Measurements from ENCODE around the gene SETD1B. TPM values are rescaled to one million over a fixed set of nuclear protein-coding genes. Genes with fewer than 3 reads are reported as not detected.

The SETD1B gene
- total and polyA plus RNA-seq, 5 experiments from 2014 or later = 0.98 to 93.8 (median 3.7) TPM

- Mint-ChIP-seq H3K9me3 (peaks cover 0 to 2% (median 0%) of the 10 kb centered on the region in 9 donors), H3K27ac (peak overlapping the region; percentile 89 to 98 (median 95)), H3K27me3 (no peaks in the 10 kb centered on the region), H3K4me1 (peaks cover 44 to 55% (median 48%) of the 10 kb centered on the region in 4 donors), H3K36me3 (peaks cover 2 to 37% (median 5%) of the 10 kb centered on the region in 3 donors), H3K4me3 (peak overlapping the region; percentile 70 to 95 (median 90))
- POLR2A ChIA-PET = interaction anchor here (0.6 to 37.3 kb wide), 12 partner anchors 6 to 282 kb away, joined by 3 to 2517 read pairs (median 4); partner anchors contain the start of genes BCL7A, PSMD9, RHOF and SETD1B
- DNase-seq (peak in 1 of 10 donors; percentile 33), ATAC-seq (no peak)
Measured at GRCh38 chr12:121798787-121799155, 5.0 kb upstream of the SETD1B start.

- H3K4me3 Mint-ChIP-seq = peak overlapping the region; percentile 70 to 95 (median 90)
- H3K27ac Mint-ChIP-seq = peak overlapping the region; percentile 89 to 98 (median 95)
- H3K4me1 Mint-ChIP-seq = peaks cover 44 to 50% (median 47%) of the 10 kb centered on the region in 4 donors
- no peaks in the 10 kb centered on the region for H3K27me3 Mint-ChIP-seq
- peaks cover 2 to 37% (median 5%) of the 10 kb centered on the region in 3 donors for H3K36me3 Mint-ChIP-seq
- POLR2A ChIA-PET = interaction anchor here (0.6 to 37.3 kb wide), 14 partner anchors 5 to 281 kb away, joined by 3 to 2517 read pairs (median 4); partner anchors contain the start of genes PSMD9, RHOF, SETD1B and TMEM120B
- H3K9me3 Mint-ChIP-seq = peaks cover 0 to 2% (median 0%) of the 10 kb centered on the region in 9 donors
- peak in 1 of 2 donors; percentile 11 for ATAC-seq
- peak; percentile 37 to 84 (median 69) for DNase-seq
Measured at GRCh38 chr12:121799156-121799841, 4.5 kb upstream of the SETD1B start.

GRCh38 chr12:121799842-121800693, 3.7 kb upstream of the SETD1B start:
- POLR2A ChIA-PET = interaction anchor here (0.6 to 37.3 kb wide), 12 partner anchors 5 to 1675 kb away, joined by 3 to 2517 read pairs (median 10); partner anchors contain the start of genes ORAI1, PSMD9, RHOF and SETD1B
- H3K4me1 Mint-ChIP-seq = peaks cover 37 to 42% (median 39%) of the 10 kb centered on the region in 4 donors
- peak overlapping the region; percentile 70 to 95 (median 88) for H3K4me3 Mint-ChIP-seq
- H3K27me3 Mint-ChIP-seq = no peaks in the 10 kb centered on the region
- H3K9me3 Mint-ChIP-seq = peaks cover 0 to 2% (median 0%) of the 10 kb centered on the region in 9 donors
- DNase-seq (peak in 9 of 10 donors; percentile 47 to 79 (median 62)), ATAC-seq (peak in 1 of 2 donors; percentile 4)
- peaks cover 2 to 35% (median 5%) of the 10 kb centered on the region in 3 donors for H3K36me3 Mint-ChIP-seq
- peak overlapping the region; percentile 89 to 97 (median 95) for H3K27ac Mint-ChIP-seq

- Mint-ChIP-seq H3K9me3 (peaks cover 0 to 2% (median 0%) of the 10 kb centered on the region in 9 donors), H3K27ac (peak overlapping the region; percentile 99 to 100 (median 99)), H3K27me3 (no peaks in the 10 kb centered on the region), H3K36me3 (peaks cover 4 to 33% (median 5%) of the 10 kb centered on the region in 3 donors), H3K4me1 (peaks cover 33 to 37% (median 35%) of the 10 kb centered on the region in 4 donors), H3K4me3 (peak overlapping the region; percentile 90 to 100 (median 96))
- ATAC-seq = peak; percentile 3
- peak; percentile 54 to 85 (median 69) for DNase-seq
- POLR2A ChIA-PET = interaction anchor here (0.5 to 37.3 kb wide), 25 partner anchors 4 to 1674 kb away, joined by 3 to 2517 read pairs (median 5); partner anchors contain the start of genes DIABLO, KNTC1, MLXIP and MPHOSPH9
Measured at GRCh38 chr12:121800694-121801594, 2.9 kb upstream of the SETD1B start.

GRCh38 chr12:121801595-121802484, 2.0 kb upstream of the SETD1B start:
- peaks cover 5 to 33% (median 6%) of the 10 kb centered on the region in 3 donors for H3K36me3 Mint-ChIP-seq
- H3K9me3 Mint-ChIP-seq = peaks cover 0 to 2% (median 0%) of the 10 kb centered on the region in 9 donors
- DNase-seq (peak in 9 of 10 donors; percentile 51 to 95 (median 81)), ATAC-seq (peak; percentile 31 to 55)
- H3K27me3 Mint-ChIP-seq = no peaks in the 10 kb centered on the region
- H3K4me3 Mint-ChIP-seq = peak overlapping the region; percentile 90 to 100 (median 96)
- peaks cover 33 to 45% (median 38%) of the 10 kb centered on the region in 4 donors for H3K4me1 Mint-ChIP-seq
- POLR2A ChIA-PET = interaction anchor here (0.5 to 37.3 kb wide), 29 partner anchors 3 to 1509 kb away, joined by 3 to 2517 read pairs (median 5); partner anchors contain the start of genes DIABLO, KNTC1, MLXIP and MPHOSPH9
- peak overlapping the region; percentile 99 to 100 (median 99) for H3K27ac Mint-ChIP-seq

- peak overlapping the region; percentile 99 to 100 (median 99) for H3K27ac Mint-ChIP-seq
- DNase-seq = no peak
- ATAC-seq = no peak
- H3K36me3 Mint-ChIP-seq = peaks cover 5 to 34% (median 6%) of the 10 kb centered on the region in 3 donors
- H3K27me3 Mint-ChIP-seq = no peaks in the 10 kb centered on the region
- POLR2A ChIA-PET = interaction anchor here (0.8 to 37.3 kb wide), 24 partner anchors 2 to 562 kb away, joined by 3 to 2517 read pairs (median 5); partner anchors contain the start of genes DIABLO, MLXIP, PSMD9 and RHOF
- H3K9me3 Mint-ChIP-seq = peaks cover 0 to 2% (median 0%) of the 10 kb centered on the region in 9 donors
- H3K4me1 Mint-ChIP-seq = peaks cover 34 to 46% (median 38%) of the 10 kb centered on the region in 4 donors
- peak overlapping the region; percentile 90 to 100 (median 96) for H3K4me3 Mint-ChIP-seq
Measured at GRCh38 chr12:121802485-121802842, 1.3 kb upstream of the SETD1B start.

- Mint-ChIP-seq H3K4me1 (peaks cover 34 to 43% (median 37%) of the 10 kb centered on the region in 4 donors), H3K27ac (peak overlapping the region; percentile 99 to 100 (median 99)), H3K36me3 (peaks cover 5 to 30% (median 6%) of the 10 kb centered on the region in 3 donors), H3K9me3 (peaks cover 0 to 2% (median 0%) of the 10 kb centered on the region in 9 donors), H3K4me3 (peak overlapping the region; percentile 90 to 100 (median 96)), H3K27me3 (no peaks in the 10 kb centered on the region)
- ATAC-seq = peak; percentile 51 to 55
- DNase-seq = peak; percentile 79 to 96 (median 90)
- POLR2A ChIA-PET = interaction anchor here (0.6 to 37.3 kb wide), 17 partner anchors 2 to 423 kb away, joined by 3 to 2517 read pairs (median 7); partner anchors contain the start of genes PSMD9, RHOF, SETD1B and TMEM120B
Measured at GRCh38 chr12:121802843-121803698, 738 bp upstream of the SETD1B start.

- H3K36me3 Mint-ChIP-seq = peaks cover 5 to 31% (median 10%) of the 10 kb centered on the region in 3 donors
- ATAC-seq = peak; percentile 6 to 7
Measured at GRCh38 chr12:121804417-121805111, 755 bp downstream of the SETD1B start.

More at GRCh38 chr12:121804417-121805111, 755 bp downstream of the SETD1B start:
- Mint-ChIP-seq H3K27me3 (no peaks in the 10 kb centered on the region), H3K4me1 (peaks cover 21 to 41% (median 36%) of the 10 kb centered on the region in 4 donors), H3K27ac (peak overlapping the region; percentile 89 to 100 (median 98)), H3K9me3 (peaks cover 0 to 2% (median 0%) of the 10 kb centered on the region in 9 donors), H3K4me3 (peak overlapping the region; percentile 92 to 100 (median 97))
- POLR2A ChIA-PET = interaction anchor here (0.6 to 37.3 kb wide), 13 partner anchors 0 to 676 kb away, joined by 3 to 2517 read pairs (median 3); partner anchors contain the start of genes MLXIP, PSMD9, RHOF and SETD1B
- peak; percentile 54 to 82 (median 66) for DNase-seq

Measured in naive thymus-derived CD8-positive, alpha-beta T cell (primary cell).